Lung (tissue), 12 donors: ENCODE data around the gene GRB14. TPM values are rescaled to one million over a fixed set of nuclear protein-coding genes. Genes with fewer than 3 reads are reported as not detected.

ENCODE experiments used
- ATAC-seq: fragments of 200-7000 bp; cut with Tn5 transposase; one replicate; pipeline ENCODE4 v1.9.1; 2020; ENCODE audit warnings: moderate number of reproducible peaks; ENCODE audit not compliant: insufficient read depth, low FRiP score
- DNase-seq, 3 donors: peaks; one replicate each; pipeline ENCODE4 v3.0.0-alpha.2; 2013 to 2017
- H3K27ac ChIP-seq, 2 donors: one replicate each; pipeline ENCODE4 v1.5.1; 2013; ENCODE audit warnings: mild to moderate bottlenecking in 2 of 2, moderate library complexity in 2 of 2, control low read depth in 1 of 2, inconsistent platforms in 1 of 2, low read depth in 1 of 2, low read length in 1 of 2
- H3K27me3 ChIP-seq, 3 donors: one replicate each; pipeline ENCODE4 v1.5.1; 2013; ENCODE audit warnings: low read length in 2 of 3; ENCODE audit not compliant: control insufficient read depth in 3 of 3, insufficient read depth in 3 of 3
- H3K36me3 ChIP-seq, 4 donors: one replicate each; pipeline ENCODE4 v1.5.1; 2013; ENCODE audit warnings: low read length in 4 of 4, mild to moderate bottlenecking in 1 of 4, moderate library complexity in 1 of 4; ENCODE audit not compliant: control insufficient read depth in 4 of 4, insufficient read depth in 4 of 4
- H3K4me1 ChIP-seq, 5 donors: one replicate each; pipeline ENCODE4 v1.5.1; 2013; ENCODE audit warnings: low read length in 5 of 5, mild to moderate bottlenecking in 2 of 5, moderate library complexity in 1 of 5; ENCODE audit not compliant: control insufficient read depth in 5 of 5, insufficient read depth in 5 of 5
- H3K4me3 ChIP-seq: one replicate; pipeline ENCODE4 v1.5.1; 2013; ENCODE audit warnings: mild to moderate bottlenecking, control low read depth, moderate library complexity
- H3K9ac ChIP-seq, 2 donors: one replicate each; pipeline ENCODE4 v1.5.1; 2013; ENCODE audit warnings: low read length in 2 of 2, control low read depth in 1 of 2; ENCODE audit not compliant: insufficient read depth in 1 of 2
- H3K9me3 ChIP-seq, 4 donors: one replicate each; pipeline ENCODE4 v1.5.1; 2013; ENCODE audit warnings: low read length in 3 of 4, mild to moderate bottlenecking in 1 of 4, moderate library complexity in 1 of 4; ENCODE audit not compliant: control insufficient read depth in 4 of 4, insufficient read depth in 3 of 4
- CTCF ChIP-seq: IDR thresholded peaks from 2 replicates; pipeline ENCODE4 v1.5.1; 2012; ENCODE audit warnings: mild to moderate bottlenecking; ENCODE audit errors: control extremely low read depth, extremely low read depth
- WGBS, 2 donors: extraction: QIAGEN DNeasy Blood & Tissue Kit; methylation state at CpG; one replicate each; pipeline ENCODE4 v1.1.7; 2013; 5-methylcytosine and 5-hydroxymethylcytosine counted together
- polyA plus RNA-seq, 2 donors: library from polyadenylated mRNA; stranded (reverse); fragments of 200-250 nt; gene quantifications; one replicate each; pipeline ENCODE4 v1.2.1, GENCODE V29; 2013
- total RNA-seq, 2 donors: library from RNA; depleted of rRNA in 1 of 2; stranded (reverse); fragments of >200 nt in 1 of 2; gene quantifications; one replicate each; pipeline ENCODE4 v1.2.1, GENCODE V29; 2014 to 2021
- donor health status: control.
- donor health status: control.
- donor health status: Bipolar disorder and iron deficiency.
- donor health status: healthy.
- donor health status: DM: yes; HTN: yes; CAD: no.

The GRB14 gene
- total and polyA plus RNA-seq, 4 donors = 1.1 to 20.2 (median 5.2) TPM

GRCh38 chr2:164567335-164567989 lies 53.8 kb downstream of the GRB14 start:
- Histone ChIP-seq H3K27me3 (no peaks in the 10 kb centered on the region), H3K4me3 (no peak overlapping the region), H3K4me1 (peaks cover 0 to 8% (median 0%) of the 10 kb centered on the region in 5 donors), H3K9me3 (no peaks in the 10 kb centered on the region), H3K27ac (no peak overlapping the region), H3K36me3 (no peaks in the 10 kb centered on the region), H3K9ac (no peak overlapping the region)
- ATAC-seq (no peak), DNase-seq (peak in 1 of 3 donors; percentile 23)
- WGBS, 2 donors = 67 to 84% methylated on average over 3 of the region's 3 CpGs
- TF ChIP-seq CTCF = no peak

- Histone ChIP-seq H3K9ac (no peak overlapping the region), H3K4me1 (peaks cover 0 to 15% (median 0%) of the 10 kb centered on the region in 5 donors), H3K36me3 (no peaks in the 10 kb centered on the region), H3K4me3 (no peak overlapping the region), H3K27me3 (no peaks in the 10 kb centered on the region), H3K27ac (no peak overlapping the region), H3K9me3 (no peaks in the 10 kb centered on the region)
- TF ChIP-seq CTCF = no peak
- ATAC-seq (no peak), DNase-seq (no peak)
- 64 to 83% methylated on average over 4 of the region's 4 CpGs for WGBS, 2 donors
Measured at GRCh38 chr2:164565359-164565758, 55.9 kb downstream of the GRB14 start.

GRCh38 chr2:164562666-164563065 lies 58.6 kb downstream of the GRB14 start:
- H3K27ac ChIP-seq = no peak overlapping the region
- H3K36me3 ChIP-seq = no peaks in the 10 kb centered on the region
- H3K9ac ChIP-seq = no peak overlapping the region
- DNase-seq = no peak
- no peaks in the 10 kb centered on the region for H3K9me3 ChIP-seq
- peaks cover 0 to 15% (median 0%) of the 10 kb centered on the region in 5 donors for H3K4me1 ChIP-seq
- H3K4me3 ChIP-seq = no peak overlapping the region
- no peaks in the 10 kb centered on the region for H3K27me3 ChIP-seq
- ATAC-seq = no peak
- TF ChIP-seq CTCF = no peak

DNA sequence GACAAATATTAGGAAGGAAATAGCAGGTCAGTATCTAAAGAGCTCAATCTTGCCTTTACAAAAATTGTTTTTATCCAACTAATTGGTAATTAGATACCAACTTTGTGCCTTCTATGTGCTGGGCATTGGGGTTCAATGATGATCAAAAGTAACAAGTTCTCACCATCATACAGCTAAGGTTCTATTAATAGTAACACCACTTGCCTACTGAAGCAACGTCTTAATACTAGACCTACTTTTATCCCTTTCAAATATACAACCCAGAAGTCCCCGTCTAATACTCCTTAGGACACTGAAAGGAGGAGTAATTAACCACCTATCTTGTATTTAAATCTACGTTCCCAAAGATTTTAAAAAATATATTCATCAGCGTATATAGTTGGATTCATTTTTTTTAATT lies 59.3 kb downstream of the GRB14 start:
- Histone ChIP-seq H3K9ac (no peak overlapping the region), H3K4me3 (no peak overlapping the region), H3K27ac (no peak overlapping the region), H3K9me3 (no peaks in the 10 kb centered on the region), H3K4me1 (peaks cover 0 to 15% (median 0%) of the 10 kb centered on the region in 5 donors), H3K27me3 (no peaks in the 10 kb centered on the region), H3K36me3 (no peaks in the 10 kb centered on the region)
- no peak for ATAC-seq
- DNase-seq = no peak
- 63 to 71% methylated on average over 4 of the region's 4 CpGs for WGBS, 2 donors
- TF ChIP-seq CTCF = no peak
